Activated naive CD4-positive, alpha-beta T cell treated with anti-CD3 and anti-CD28 coated beads, Interleukin-2, amount 50 U/mL, for 16 hours (primary cell): Measurements from ENCODE around the gene GET4.
A peak's percentile ranks its signal among the peaks of the same experiment; 100 is the strongest.

Source experiments
- DNase-seq: peaks from one replicate; pipeline ENCODE4 v3.0.0-alpha.2; 2020

GET4 gene

GRCh38 chr7:900331-901040 is 24.1 kb downstream of the GET4 start:
- no peak for DNase-seq

GRCh38 chr7:901041-901387 is 24.7 kb downstream of the GET4 start:
- DNase-seq, result no peak

- DNase-seq, result no peak
Measured at GRCh38 chr7:901388-902154, 25.2 kb downstream of the GET4 start.

GRCh38 chr7:902996-903395 is 26.6 kb downstream of the GET4 start:
- no peak for DNase-seq

GRCh38 chr7:903921-904755 is 27.8 kb downstream of the GET4 start:
- no peak for DNase-seq

- DNase-seq, result no peak
Measured at GRCh38 chr7:904847-905246, 28.5 kb downstream of the GET4 start.

- no peak for DNase-seq
Measured at GRCh38 chr7:906776-907157, 30.4 kb downstream of the GET4 start.

- no peak for DNase-seq
Measured at GRCh38 chr7:907158-907980, 31.0 kb downstream of the GET4 start.

- no peak for DNase-seq
Measured at GRCh38 chr7:908159-908581, 31.8 kb downstream of the GET4 start.

GRCh38 chr7:908591-909357 is 32.4 kb downstream of the GET4 start:
- DNase-seq, result peak; percentile 73

- no peak for DNase-seq
Measured at GRCh38 chr7:909358-910329, 33.3 kb downstream of the GET4 start.

- no peak for DNase-seq
Measured at GRCh38 chr7:910441-910861, 34.1 kb downstream of the GET4 start.

GRCh38 chr7:910931-911431 is 34.6 kb downstream of the GET4 start:
- DNase-seq, result no peak

GRCh38 chr7:911791-912480 is 35.6 kb downstream of the GET4 start:
- no peak for DNase-seq

GRCh38 chr7:913736-914520 is 37.6 kb downstream of the GET4 start:
- no peak for DNase-seq

- no peak for DNase-seq
Measured at GRCh38 chr7:914521-915194, 38.3 kb downstream of the GET4 start.

- no peak for DNase-seq
Measured at GRCh38 chr7:915291-916218, 39.2 kb downstream of the GET4 start.
